ENCODE data around the gene BLMH. TPM values are rescaled to one million over a fixed set of nuclear protein-coding genes. Genes with fewer than 3 reads are reported as not detected.

The BLMH gene
- total and polyA plus RNA-seq, 5 donors, result 11.1 to 20.6 (median 16.8) TPM

DNA sequence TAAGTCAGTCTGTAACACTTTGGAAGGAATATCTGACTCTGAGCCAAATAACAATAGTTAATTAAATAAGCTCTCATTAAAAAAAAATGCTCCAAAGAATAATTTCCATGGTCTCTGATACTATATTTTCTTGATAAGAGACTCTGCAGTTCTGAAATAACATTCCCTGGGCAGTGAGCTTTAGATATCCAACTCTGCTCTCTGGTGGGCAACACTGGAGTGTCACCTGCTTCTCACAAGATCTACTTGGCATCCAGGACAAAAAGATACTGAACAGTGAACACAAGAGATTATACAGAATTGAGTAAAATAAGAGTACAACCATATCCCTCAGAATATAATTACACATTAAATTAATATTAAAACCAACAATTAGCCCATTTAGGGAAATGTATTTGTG is 13.7 kb downstream of the BLMH start:
- Histone ChIP-seq H3K27ac (ENCODE audit: low read length) (no peak overlapping the region), H3K4me1 (ENCODE audit: control insufficient read depth, insufficient read depth, low read length) (no peaks in the 10 kb centered on the region), H3K27me3 (ENCODE audit: control insufficient read depth, insufficient read depth) (no peaks in the 10 kb centered on the region), H3K4me3 (ENCODE audit: low read length) (no peak overlapping the region), H3K9me3 (ENCODE audit: control insufficient read depth, low read length) (no peaks in the 10 kb centered on the region)
- peak; percentile 69 to 80 for ATAC-seq
- intact Hi-C loops (cut with DNase I), result loop anchor here in 2 of 4 donors (5.0 to 10.0 kb wide), 2 partner anchors 151 to 153 kb away; no protein-coding TSS in a partner anchor
- DNase-seq, result peak in 1 of 3 donors; percentile 63

GRCh38 chr17:30275911-30276310 is 15.8 kb downstream of the BLMH start:
- no peak overlapping the region for H3K4me3 ChIP-seq (ENCODE audit: low read length)
- no peaks in the 10 kb centered on the region for H3K9me3 ChIP-seq (ENCODE audit: control insufficient read depth, low read length)
- H3K27me3 ChIP-seq (ENCODE audit: control insufficient read depth, insufficient read depth), result no peaks in the 10 kb centered on the region
- intact Hi-C loops (cut with DNase I), result loop anchor here in 2 of 4 donors (5.0 to 10.0 kb wide), 2 partner anchors 149 to 151 kb away; no protein-coding TSS in a partner anchor
- ATAC-seq, result no peak
- whole genome bisulfite sequencing, result 93% methylated on average over 2 of the region's 2 CpGs
- H3K4me1 ChIP-seq (ENCODE audit: control insufficient read depth, insufficient read depth, low read length), result no peaks in the 10 kb centered on the region
- no peak for DNase-seq
- H3K27ac ChIP-seq (ENCODE audit: low read length), result no peak overlapping the region

DNA sequence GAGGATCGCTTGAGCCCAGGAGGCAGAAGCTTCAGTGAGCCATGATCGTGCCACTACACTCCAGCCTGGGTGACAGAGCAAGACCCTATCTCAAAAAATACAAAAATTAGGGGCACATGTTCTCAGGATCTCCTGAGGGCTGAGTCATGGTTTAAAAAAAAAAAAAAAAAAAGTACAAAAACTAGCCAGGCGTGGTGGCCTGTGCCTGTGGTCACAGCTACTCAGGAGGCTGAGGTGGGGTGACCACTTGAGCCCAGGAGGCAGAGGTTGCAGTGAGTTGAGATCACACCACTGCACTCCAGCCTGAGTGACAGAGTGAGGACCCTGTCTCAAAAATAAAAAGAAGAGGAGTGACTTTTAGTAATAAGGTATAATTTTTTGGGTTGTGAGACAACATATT is 16.9 kb downstream of the BLMH start:
- intact Hi-C loops (cut with DNase I), result loop anchor here in 3 of 4 donors (5.0 to 10.0 kb wide), 2 partner anchors 148 to 150 kb away; no protein-coding TSS in a partner anchor

GRCh38 chr17:30273373-30273772 is 18.4 kb downstream of the BLMH start:
- intact Hi-C loops (cut with DNase I), result loop anchor here in 2 of 4 donors (5.0 to 10.0 kb wide), 2 partner anchors 146 to 149 kb away; no protein-coding TSS in a partner anchor
- Histone ChIP-seq H3K27ac (ENCODE audit: low read length) (no peak overlapping the region), H3K27me3 (ENCODE audit: control insufficient read depth, insufficient read depth) (no peaks in the 10 kb centered on the region), H3K4me3 (ENCODE audit: low read length) (no peak overlapping the region), H3K4me1 (ENCODE audit: control insufficient read depth, insufficient read depth, low read length) (no peaks in the 10 kb centered on the region), H3K9me3 (ENCODE audit: control insufficient read depth, low read length) (no peaks in the 10 kb centered on the region)
- DNase-seq, result no peak
- no peak for ATAC-seq
- WGBS, result 78% methylated on average over 6 of the region's 6 CpGs

More for the DNA sequence above, 16.9 kb downstream of the BLMH start:
- no peak for ATAC-seq
- H3K27ac ChIP-seq (ENCODE audit: low read length), result no peak overlapping the region
- H3K4me3 ChIP-seq (ENCODE audit: low read length), result no peak overlapping the region
- no peaks in the 10 kb centered on the region for H3K4me1 ChIP-seq (ENCODE audit: control insufficient read depth, insufficient read depth, low read length)
- no peak for DNase-seq
- no peaks in the 10 kb centered on the region for H3K9me3 ChIP-seq (ENCODE audit: control insufficient read depth, low read length)
- no peaks in the 10 kb centered on the region for H3K27me3 ChIP-seq (ENCODE audit: control insufficient read depth, insufficient read depth)
- 97% methylated on average over 3 of the region's 3 CpGs for WGBS

- DNase-seq (no peak), ATAC-seq (no peak)
- Histone ChIP-seq H3K27me3 (ENCODE audit: control insufficient read depth, insufficient read depth) (no peaks in the 10 kb centered on the region), H3K27ac (ENCODE audit: low read length) (no peak overlapping the region), H3K4me1 (ENCODE audit: control insufficient read depth, insufficient read depth, low read length) (no peaks in the 10 kb centered on the region), H3K4me3 (ENCODE audit: low read length) (no peak overlapping the region), H3K9me3 (ENCODE audit: control insufficient read depth, low read length) (no peaks in the 10 kb centered on the region)
- 96% methylated on average over 6 of the region's 6 CpGs for WGBS
- intact Hi-C loops (cut with DNase I), result loop anchor here in 2 of 4 donors (5.0 to 10.0 kb wide), 2 partner anchors 144 to 146 kb away; no protein-coding TSS in a partner anchor
Measured at GRCh38 chr17:30271102-30271501, 20.6 kb downstream of the BLMH start.

- intact Hi-C loops (cut with DNase I), result no loop called here
- Histone ChIP-seq H3K4me3 (ENCODE audit: low read length) (no peak overlapping the region), H3K4me1 (ENCODE audit: control insufficient read depth, insufficient read depth, low read length) (peaks cover 2% of the 10 kb centered on the region), H3K9me3 (ENCODE audit: control insufficient read depth, low read length) (no peaks in the 10 kb centered on the region), H3K27ac (ENCODE audit: low read length) (no peak overlapping the region), H3K27me3 (ENCODE audit: control insufficient read depth, insufficient read depth) (no peaks in the 10 kb centered on the region)
- no peak for DNase-seq
- no peak for ATAC-seq
- 93% methylated on average over 2 of the region's 2 CpGs for WGBS
Measured at GRCh38 chr17:30267625-30268024, 24.1 kb downstream of the BLMH start.

DNA sequence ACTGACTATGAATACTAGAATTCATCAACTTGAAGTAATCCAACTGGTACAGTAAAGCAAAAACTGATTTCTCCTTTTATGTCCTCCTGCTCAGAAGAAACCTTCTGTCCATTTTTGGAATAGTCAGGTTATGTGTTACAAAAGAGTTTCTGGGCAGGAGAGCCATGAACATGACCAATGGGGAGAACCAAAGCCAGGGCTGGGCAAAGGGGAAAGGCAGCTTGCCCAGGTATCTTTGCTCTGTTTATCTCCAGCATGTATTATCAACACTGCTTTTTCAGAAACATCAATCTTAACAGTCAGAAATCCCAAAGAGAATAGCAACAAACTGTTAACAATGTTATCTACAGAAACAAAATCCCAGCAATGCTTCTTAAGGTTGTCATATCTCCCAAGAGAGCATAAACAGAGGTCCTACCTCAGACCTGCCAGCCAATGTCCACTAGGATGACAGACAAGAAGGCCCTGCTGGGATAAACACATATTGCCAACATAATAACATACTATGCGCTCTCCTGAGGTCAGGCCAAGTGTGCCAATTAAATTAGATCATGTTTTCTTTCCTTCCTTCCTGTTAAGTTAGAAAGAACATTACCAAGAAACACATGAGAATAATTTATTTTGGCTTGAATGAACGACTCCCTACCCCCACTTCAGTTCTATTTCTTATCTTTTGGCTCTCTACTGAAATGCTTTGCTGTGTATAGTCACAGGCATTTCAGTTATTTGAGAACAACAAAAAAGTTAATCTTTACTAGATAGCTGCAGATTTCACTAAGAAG is 28.0 kb downstream of the BLMH start:
- Histone ChIP-seq H3K4me1 (ENCODE audit: control insufficient read depth, insufficient read depth, low read length) (peaks cover 2% of the 10 kb centered on the region), H3K4me3 (ENCODE audit: low read length) (no peak overlapping the region), H3K27me3 (ENCODE audit: control insufficient read depth, insufficient read depth) (no peaks in the 10 kb centered on the region), H3K27ac (ENCODE audit: low read length) (peak overlapping the region; percentile 80), H3K9me3 (ENCODE audit: control insufficient read depth, low read length) (no peaks in the 10 kb centered on the region)
- WGBS, result 17% methylated on average over 2 of the region's 2 CpGs
- intact Hi-C loops (cut with DNase I), result no loop called here
- no peak for DNase-seq
- peak; percentile 91 for ATAC-seq

DNA sequence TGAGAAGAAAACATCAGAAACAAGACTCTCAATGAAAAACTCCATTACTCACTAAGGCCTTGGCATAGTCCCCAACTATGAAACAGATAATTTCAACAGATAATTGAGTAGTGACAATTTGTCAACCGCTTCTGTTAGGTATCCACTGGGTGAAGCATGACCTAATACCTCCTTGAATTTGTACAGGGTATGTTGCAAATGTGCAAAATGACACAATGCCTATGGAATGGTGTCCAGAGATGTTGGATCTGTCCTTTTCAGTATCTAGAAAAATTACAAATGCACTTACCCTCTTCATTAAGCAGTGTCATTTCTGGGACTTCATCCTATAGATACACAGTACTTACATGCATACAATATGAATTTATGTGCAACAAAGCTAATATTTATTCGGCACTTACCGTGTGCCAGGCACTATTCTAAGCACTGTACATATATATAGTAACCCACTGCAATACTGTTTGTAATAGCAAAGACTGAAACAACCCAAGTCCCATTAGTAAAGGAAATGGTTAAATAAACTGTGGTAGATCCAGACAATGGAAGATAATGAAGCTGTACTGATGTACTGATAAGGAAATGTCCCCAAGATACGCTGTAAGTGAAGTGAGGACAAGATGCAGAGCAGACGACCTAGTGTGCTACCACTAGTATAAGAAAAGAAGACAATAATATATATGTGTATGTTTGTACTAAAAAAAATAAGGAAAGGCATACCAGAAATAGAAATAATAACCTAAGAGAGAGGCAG is 34.8 kb downstream of the BLMH start:
- ATAC-seq, result no peak
- Histone ChIP-seq H3K27me3 (ENCODE audit: control insufficient read depth, insufficient read depth) (no peaks in the 10 kb centered on the region), H3K4me3 (ENCODE audit: low read length) (no peak overlapping the region), H3K9me3 (ENCODE audit: control insufficient read depth, low read length) (no peaks in the 10 kb centered on the region), H3K27ac (ENCODE audit: low read length) (no peak overlapping the region), H3K4me1 (ENCODE audit: control insufficient read depth, insufficient read depth, low read length) (peaks cover 3% of the 10 kb centered on the region)
- DNase-seq, result no peak
- 60% methylated on average over 5 of the region's 5 CpGs for WGBS
- intact Hi-C loops (cut with DNase I), result no loop called here

GRCh38 chr17:30254150-30254549 is 37.6 kb downstream of the BLMH start:
- ATAC-seq (no peak), DNase-seq (no peak)
- Histone ChIP-seq H3K27ac (ENCODE audit: low read length) (no peak overlapping the region), H3K4me1 (ENCODE audit: control insufficient read depth, insufficient read depth, low read length) (peaks cover 3% of the 10 kb centered on the region), H3K27me3 (ENCODE audit: control insufficient read depth, insufficient read depth) (no peaks in the 10 kb centered on the region), H3K9me3 (ENCODE audit: control insufficient read depth, low read length) (no peaks in the 10 kb centered on the region), H3K4me3 (ENCODE audit: low read length) (no peak overlapping the region)
- intact Hi-C loops (cut with DNase I), result no loop called here
- 82% methylated on average over 1 of the region's 1 CpG for WGBS

- Histone ChIP-seq H3K4me3 (ENCODE audit: low read length) (no peak overlapping the region), H3K4me1 (ENCODE audit: control insufficient read depth, insufficient read depth, low read length) (peaks cover 6% of the 10 kb centered on the region), H3K27me3 (ENCODE audit: control insufficient read depth, insufficient read depth) (no peaks in the 10 kb centered on the region), H3K27ac (ENCODE audit: low read length) (peak overlapping the region; percentile 31), H3K9me3 (ENCODE audit: control insufficient read depth, low read length) (no peaks in the 10 kb centered on the region)
- DNase-seq, result no peak
- intact Hi-C loops (cut with DNase I), result no loop called here
- peak in 1 of 2 donors; percentile 73 for ATAC-seq
- 58% methylated on average over 7 of the region's 7 CpGs for WGBS
Measured at GRCh38 chr17:30253312-30253711, 38.4 kb downstream of the BLMH start.

DNA sequence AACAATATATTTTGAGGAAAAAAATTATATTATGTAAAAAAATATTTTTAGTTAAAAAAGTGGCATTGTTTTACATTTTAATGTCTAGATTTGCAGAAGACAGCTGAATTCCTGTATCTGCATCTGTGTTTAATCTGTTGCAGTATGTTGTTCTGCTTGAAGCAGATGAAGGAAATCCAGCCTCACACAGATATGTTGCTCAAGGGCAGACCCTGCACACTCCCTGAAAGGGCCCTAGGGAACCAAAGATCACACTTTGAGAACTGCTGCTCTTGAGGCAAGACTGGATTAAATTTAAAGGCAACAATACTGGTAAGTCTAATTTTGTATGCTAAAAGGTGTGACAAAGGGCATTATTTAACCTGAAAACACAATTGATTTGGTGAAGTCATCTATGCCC is 39.8 kb downstream of the BLMH start:
- peaks cover 6% of the 10 kb centered on the region for H3K4me1 ChIP-seq (ENCODE audit: control insufficient read depth, insufficient read depth, low read length)
- no peaks in the 10 kb centered on the region for H3K9me3 ChIP-seq (ENCODE audit: control insufficient read depth, low read length)
- DNase-seq (no peak), ATAC-seq (no peak)
- no peak overlapping the region for H3K4me3 ChIP-seq (ENCODE audit: low read length)
- intact Hi-C loops (cut with DNase I), result no loop called here
- no peak overlapping the region for H3K27ac ChIP-seq (ENCODE audit: low read length)
- no peaks in the 10 kb centered on the region for H3K27me3 ChIP-seq (ENCODE audit: control insufficient read depth, insufficient read depth)

Data from right cardiac atrium (tissue), 5 donors.